Measurements from ENCODE around the gene AP5B1.

AP5B1 gene

DNA sequence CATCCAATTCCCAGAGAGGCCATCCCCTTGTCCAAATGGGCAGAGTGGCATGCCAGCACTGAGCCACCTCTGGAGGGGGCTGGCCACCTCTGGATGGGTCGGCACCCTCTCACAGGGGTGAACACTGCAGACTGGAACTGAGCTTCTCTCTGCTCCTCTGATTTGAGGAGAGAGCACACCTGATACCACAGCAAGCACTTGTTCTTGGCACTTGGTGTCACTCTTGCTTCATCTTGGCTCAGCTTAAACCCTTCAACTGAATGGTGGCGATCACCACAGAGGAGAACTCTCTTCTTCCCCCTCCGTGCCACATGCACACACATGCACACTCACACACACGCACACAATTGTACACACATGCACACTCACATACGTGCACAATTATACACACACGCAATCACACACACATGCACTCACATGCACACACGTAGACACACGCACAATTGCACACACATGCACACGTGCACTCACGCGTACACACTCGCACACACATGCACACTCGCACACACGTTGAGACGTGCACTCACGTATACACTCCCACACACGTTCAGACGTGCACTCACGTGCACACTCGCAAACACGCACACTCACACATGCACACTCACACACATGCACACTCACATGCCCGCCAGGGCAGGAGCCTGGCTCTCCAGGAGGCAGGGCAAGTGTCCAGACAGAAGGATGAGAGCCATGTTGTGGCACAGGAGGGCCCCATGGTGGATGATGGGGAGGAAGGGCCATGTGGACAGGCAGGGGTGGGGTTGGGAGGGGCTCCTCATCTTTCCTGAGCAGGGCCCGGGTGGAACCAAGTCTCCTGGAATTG, 29.5 kb upstream of the AP5B1 start:
- TF ChIP-seq GATA2 (IDR thresholded peaks at IDR 0.05; ENCODE audit: low read depth, low read length) (no peak), GATA3 (IDR thresholded peaks at IDR 0.05; ENCODE audit: low read depth, low read length) (no peak)

DNA sequence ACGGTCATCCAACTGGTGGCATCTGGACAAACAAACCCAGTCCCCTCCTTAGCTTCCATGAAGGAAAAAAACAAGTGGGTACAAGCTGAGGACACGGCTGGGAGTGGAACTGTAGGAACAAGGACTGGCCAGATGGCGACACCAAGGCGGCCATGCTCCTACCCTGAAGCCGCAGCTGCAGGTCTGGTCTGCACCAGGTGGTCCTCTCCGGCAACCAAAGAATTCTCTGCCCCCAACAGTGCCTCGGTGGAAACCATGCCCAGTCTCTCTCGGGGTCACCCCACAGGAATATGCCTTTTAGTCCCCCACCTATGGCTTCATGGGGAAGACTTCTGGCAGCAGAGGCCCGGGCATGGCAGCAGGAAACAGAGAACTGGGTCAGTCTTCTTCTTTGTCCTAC, 28.7 kb upstream of the AP5B1 start:
- no peak for TF ChIP-seq GATA3 (IDR thresholded peaks at IDR 0.05; ENCODE audit: low read depth, low read length)
- TF ChIP-seq GATA2 (IDR thresholded peaks at IDR 0.05; ENCODE audit: low read depth, low read length) = no peak

DNA sequence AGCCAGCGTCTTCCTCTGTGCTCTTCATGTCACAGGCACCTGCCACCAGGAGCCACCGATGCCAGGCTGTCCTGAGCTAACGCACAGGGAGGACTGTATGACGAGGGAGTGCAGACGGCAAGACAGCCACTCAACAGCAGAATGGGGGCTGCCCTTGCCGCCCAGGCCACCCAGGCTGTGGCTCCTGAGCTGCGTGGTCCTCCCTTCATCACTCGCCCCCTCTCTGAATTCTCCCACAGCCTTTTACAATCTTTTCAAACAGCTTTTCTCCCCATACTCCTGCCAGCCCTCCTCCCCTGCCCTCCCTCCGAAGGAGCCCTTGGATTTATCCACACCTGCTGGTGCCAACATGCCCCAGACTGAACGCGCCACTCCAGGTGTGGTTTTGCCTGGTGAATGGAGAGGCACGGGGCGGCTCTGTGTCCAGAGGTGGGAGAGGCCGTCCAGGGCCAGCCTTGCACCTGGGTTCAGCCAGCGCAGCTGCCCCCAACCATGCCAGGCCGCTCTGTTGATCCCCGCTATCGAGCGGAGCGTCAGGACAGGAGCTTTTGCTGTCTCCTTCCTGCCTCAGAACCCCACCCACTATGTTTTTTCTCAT, 28.1 kb upstream of the AP5B1 start:
- no peak for TF ChIP-seq GATA3 (IDR thresholded peaks at IDR 0.05; ENCODE audit: low read depth, low read length)
- TF ChIP-seq GATA2 (IDR thresholded peaks at IDR 0.05; ENCODE audit: low read depth, low read length) = no peak

DNA sequence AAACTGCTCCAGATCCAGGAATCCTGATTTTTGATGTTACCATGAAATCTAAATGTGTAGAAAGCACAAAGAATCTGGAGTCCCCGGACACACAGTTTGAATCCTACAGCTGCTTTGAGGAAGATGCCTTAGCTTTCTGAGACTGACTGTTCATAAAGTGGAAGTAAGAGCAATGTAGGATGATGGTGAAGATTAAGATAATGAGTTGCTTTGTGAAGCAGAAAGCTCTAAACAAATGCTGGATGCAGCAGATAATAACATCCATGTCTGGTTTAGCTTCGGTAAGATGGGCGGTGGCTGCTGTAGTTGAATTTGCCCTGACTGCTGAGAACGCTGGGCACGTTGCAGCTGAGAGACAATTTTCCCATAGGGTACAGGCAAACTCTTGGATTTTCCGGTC, 26.2 kb upstream of the AP5B1 start:
- TF ChIP-seq GATA3 (IDR thresholded peaks at IDR 0.05; ENCODE audit: low read depth, low read length) (no peak), GATA2 (IDR thresholded peaks at IDR 0.05; ENCODE audit: low read depth, low read length) (no peak)

DNA sequence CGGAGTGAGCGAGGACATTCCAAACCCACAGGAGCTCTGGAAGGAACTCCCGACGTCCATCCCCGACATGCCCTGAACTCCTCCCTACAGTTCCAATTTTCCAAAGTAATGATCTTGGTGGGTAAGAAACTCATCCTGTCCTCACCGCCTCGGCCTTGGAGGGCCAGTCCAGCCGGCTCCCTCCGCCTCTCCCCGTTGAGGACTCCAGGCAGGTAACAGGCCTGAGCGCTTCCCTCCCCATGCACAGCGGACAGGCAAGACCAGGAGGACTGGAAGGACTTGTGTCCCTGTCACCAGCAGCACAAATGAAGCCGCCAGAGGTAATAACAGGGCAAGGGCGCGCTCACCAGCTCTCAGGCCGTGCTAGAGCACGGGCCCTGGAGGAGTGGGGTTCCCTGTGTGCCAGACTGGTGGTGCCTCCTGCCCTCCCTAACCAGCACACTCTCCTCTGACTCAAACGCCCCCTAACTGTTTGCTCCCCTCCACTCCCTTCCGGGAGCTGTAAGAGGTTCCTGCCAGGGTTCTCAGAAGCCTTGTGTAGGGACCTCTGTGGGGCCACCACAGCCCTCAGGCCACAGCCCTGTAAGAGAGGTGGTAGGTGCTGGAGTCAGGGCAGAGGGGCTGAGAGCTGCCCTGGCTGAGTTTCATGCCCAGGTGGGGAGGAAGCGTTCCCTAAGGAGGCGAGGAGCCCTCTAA, 23.2 kb upstream of the AP5B1 start:
- no peak for TF ChIP-seq GATA3 (IDR thresholded peaks at IDR 0.05; ENCODE audit: low read depth, low read length)
- no peak for TF ChIP-seq GATA2 (IDR thresholded peaks at IDR 0.05; ENCODE audit: low read depth, low read length)

DNA sequence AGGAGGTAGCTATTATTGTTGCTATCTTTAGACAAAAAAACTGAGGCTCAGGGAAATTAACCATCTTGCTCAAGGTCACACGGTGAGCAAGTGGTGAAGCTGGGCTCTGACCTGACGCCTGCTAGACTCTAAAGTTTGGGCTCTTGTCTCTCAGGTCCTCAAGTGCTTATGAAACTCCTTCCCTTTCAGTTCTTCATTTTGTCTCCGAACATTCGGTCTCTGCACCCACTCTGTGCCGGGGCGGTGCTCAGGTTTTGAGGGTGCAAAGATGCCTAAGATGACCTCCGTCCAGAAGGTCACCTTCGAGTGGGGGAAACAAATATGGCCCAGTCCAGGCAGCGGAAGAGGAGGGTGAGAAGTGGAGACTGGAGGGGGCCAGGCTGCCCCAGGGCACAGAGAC, 22.1 kb upstream of the AP5B1 start:
- TF ChIP-seq GATA2 (IDR thresholded peaks at IDR 0.05; ENCODE audit: low read depth, low read length) (no peak), GATA3 (IDR thresholded peaks at IDR 0.05; ENCODE audit: low read depth, low read length) (no peak)

DNA sequence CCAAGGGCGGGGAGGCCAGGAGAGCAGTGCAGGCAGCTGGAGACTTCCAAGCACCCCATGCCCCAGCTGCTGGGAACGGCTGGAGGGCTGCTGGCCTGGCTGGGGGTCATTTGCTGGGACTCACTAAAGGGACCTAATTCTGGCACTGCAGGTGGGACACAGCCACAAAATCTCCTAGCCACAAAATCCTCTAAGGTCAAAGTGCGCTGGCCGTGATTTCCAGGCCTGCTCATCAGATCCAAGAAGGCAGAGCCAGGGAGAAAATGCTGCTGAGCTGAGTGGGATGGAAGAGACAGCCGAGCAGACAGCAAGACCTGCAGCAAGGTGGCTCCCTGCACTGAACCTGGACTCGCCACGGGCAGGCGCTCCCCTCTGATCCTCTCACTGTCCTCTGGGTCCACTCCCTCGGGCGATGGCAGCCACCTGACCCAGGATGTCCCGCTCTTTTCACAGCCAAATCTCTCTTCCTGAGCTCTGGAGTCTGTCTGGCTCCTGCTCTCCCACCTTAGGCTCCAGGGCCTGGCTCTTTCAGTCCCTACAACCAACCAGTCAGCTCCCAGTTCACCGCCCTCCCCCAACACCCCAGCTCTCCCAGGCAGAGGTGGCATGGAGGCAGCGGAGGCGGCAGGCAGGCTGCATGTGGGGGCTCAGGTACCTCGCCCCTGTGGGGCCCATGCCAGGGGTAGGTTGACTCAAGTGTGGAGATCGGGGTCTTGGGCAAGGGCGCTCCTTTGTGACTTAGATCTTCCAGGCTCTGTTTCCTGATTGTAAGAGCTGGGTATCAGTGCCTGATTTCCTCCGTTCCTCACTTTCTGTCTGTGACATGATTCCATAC, 20.6 kb upstream of the AP5B1 start:
- TF ChIP-seq GATA3 (IDR thresholded peaks at IDR 0.05; ENCODE audit: low read depth, low read length) (no peak), GATA2 (IDR thresholded peaks at IDR 0.05; ENCODE audit: low read depth, low read length) (no peak)

DNA sequence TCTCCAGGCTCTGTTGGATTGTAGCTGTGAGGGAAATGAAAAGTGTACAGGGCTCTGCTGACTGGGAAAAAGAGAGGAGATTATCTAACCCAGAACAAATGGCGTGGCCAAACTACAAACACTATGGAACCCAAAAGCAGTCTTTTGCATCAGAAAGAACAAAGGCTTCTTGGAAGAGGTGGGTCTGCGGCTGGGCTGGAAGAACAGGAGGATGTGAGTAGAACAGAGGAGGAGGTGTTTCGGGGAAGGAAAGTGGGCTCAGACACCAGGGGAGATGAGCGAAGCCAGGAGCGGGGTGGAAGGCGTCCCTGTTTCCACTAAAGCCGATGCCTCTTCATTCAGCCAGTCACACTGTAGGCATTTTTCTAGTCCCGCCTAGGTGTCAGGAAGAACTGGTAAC, 18.1 kb upstream of the AP5B1 start:
- TF ChIP-seq GATA2 (IDR thresholded peaks at IDR 0.05; ENCODE audit: low read depth, low read length) = no peak
- no peak for TF ChIP-seq GATA3 (IDR thresholded peaks at IDR 0.05; ENCODE audit: low read depth, low read length)

DNA sequence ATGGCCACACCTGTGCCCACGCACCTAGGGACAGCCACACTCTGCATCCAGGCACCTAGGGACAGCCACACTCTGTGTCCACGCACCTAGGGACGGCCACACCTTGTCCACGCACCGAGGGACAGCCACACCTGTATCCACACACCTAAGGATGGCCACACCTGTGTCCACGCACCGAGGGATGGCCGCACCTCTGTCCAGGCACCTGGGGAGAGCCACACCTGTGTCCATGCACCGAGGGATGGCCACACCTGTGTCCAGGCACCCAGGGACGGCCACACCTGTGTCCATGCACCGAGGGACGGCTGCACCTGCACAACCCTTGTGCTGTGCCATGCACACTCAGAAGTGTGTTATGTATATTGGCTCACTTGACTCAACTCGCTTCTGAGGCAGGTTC, 16.9 kb upstream of the AP5B1 start:
- TF ChIP-seq GATA2 (IDR thresholded peaks at IDR 0.05; ENCODE audit: low read depth, low read length) (no peak), GATA3 (IDR thresholded peaks at IDR 0.05; ENCODE audit: low read depth, low read length) (no peak)

DNA sequence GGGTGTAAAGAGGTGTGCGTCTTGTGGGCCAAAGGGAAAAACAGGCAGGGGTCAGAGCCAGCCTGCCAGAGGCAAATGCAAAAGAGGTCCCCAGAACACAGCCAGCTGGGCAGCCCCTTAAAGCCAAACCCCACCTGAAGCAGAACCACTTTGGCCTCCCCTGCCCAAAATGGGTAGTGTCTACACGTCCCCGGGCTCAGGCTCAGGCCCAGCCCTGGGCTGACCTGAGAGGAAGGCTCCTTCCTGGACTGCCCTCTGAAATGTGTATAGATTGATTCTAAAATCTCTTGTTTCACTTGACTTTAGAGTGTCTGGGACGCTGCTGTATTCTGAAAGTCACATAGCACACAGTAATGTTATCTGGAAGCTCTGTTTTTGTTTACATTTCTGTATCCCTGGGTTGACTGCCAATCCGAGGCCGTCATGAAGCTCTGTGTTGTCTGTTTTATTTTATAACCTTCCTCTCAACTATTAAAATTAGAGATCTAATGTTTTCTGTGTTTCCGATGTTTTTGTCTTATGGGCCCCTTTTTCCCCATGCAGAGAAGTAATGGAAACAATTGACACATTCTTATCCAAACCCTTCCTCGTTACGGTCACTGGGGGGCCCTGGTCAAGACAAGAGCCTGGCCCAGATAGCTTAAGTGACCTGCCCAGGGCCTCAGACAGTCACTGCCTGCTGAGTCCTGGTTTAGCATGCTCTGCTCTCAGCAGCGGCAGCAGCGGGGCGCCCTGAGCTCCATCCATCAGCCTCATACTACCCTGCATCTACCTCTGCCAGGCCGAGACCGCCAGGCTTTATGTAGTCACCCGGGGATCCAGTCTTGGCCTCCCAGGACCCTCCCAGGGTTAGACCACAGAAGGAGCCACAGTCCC, 16.2 kb upstream of the AP5B1 start:
- TF ChIP-seq GATA2 (IDR thresholded peaks at IDR 0.05; ENCODE audit: low read depth, low read length) = no peak
- no peak for TF ChIP-seq GATA3 (IDR thresholded peaks at IDR 0.05; ENCODE audit: low read depth, low read length)

DNA sequence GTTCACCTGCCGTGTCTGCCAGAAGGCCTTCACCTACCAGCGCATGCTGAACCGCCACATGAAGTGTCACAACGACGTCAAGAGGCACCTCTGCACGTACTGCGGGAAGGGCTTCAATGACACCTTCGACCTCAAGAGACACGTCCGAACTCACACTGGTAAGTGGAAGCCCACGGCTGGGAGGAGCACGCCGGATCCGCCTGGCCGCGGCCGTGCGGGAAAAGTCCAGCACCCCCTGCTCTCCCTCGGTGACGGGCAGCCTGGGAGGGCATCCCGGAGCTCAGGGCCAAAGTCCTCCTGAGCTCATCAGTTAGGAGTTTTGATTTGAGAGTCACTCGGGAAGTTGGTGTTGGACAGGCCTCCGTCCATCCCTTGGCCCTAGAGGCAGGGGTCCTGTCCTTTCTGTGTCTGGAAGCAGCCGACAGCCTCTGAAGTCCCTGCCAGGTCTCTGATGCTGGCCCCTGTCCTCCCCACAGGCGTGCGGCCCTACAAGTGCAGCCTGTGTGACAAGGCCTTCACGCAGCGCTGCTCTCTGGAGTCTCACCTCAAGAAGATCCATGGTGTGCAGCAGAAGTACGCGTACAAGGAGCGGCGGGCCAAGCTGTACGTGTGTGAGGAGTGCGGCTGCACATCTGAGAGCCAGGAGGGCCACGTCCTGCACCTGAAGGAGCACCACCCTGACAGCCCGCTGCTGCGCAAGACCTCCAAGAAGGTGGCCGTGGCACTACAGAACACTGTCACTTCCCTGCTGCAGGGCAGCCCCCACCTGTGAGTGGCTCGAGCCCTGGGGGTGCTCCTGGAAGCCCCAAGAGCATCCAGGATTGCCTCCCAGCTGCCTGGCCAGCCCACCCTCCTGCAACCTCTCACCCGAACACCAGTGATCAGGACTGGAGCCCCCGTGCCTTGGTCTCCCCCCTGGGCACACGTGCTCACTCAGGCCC, 14.1 kb upstream of the AP5B1 start:
- TF ChIP-seq GATA3 (IDR thresholded peaks at IDR 0.05; ENCODE audit: low read depth, low read length) (no peak), GATA2 (IDR thresholded peaks at IDR 0.05; ENCODE audit: low read depth, low read length) (no peak)

All from SH-SY5Y (cell line).